B cell (primary cell): ENCODE data around the gene ETFDH. TPM values are rescaled to one million over a fixed set of nuclear protein-coding genes. Genes with fewer than 3 reads are reported as not detected.

Experiments
- ATAC-seq: fragments of 200-7000 bp; cut with Tn5 transposase; one replicate; pipeline ENCODE4 v1.10.0; 2021; ENCODE audit warnings: low read depth, mild to moderate bottlenecking, moderate number of reproducible peaks, moderate library complexity
- CTCF ChIA-PET: fragments of 350-600 bp; sonication (Branson Sonifier 250); formaldehyde crosslinking; loops from one replicate; lab custom pipeline; 2021; ENCODE audit warnings: antibody characterized with exemption, inconsistent platforms; lab: Charles Lee
- POLR2A ChIA-PET: fragments of 350-600 bp; sonication (Branson Sonifier 250); formaldehyde crosslinking; loops from one replicate; lab custom pipeline; 2021; ENCODE audit warnings: antibody characterized with exemption; lab: Charles Lee
- DNase-seq: peaks from one replicate; pipeline ENCODE4 v3.0.0; 2013
- H2AFZ ChIP-seq: 2 replicates; pipeline ENCODE4 v1.6.1; 2012; ENCODE audit warnings: mild to moderate bottlenecking, low read depth, low read length; ENCODE audit not compliant: insufficient read depth, poor library complexity, severe bottlenecking
- H3K27ac ChIP-seq, 2 donors: 1 replicate in 1 of 2; 2 replicates in 1 of 2; pipeline ENCODE4 v1.5.1; 2012 to 2013; ENCODE audit warnings: low read length in 2 of 2, mild to moderate bottlenecking in 2 of 2, moderate library complexity in 1 of 2
- H3K27me3 ChIP-seq, 4 experiments: fragments of 200-600 bp in 1 of 4; sonication (generic) in 1 of 4; replicated peaks in 1 of 4; 1 replicate in 2 of 4; 2 replicates in 2 of 4; pipeline versions ENCODE4 v1.6.1 to v1.7.0; 2013 to 2016; ENCODE audit warnings: low read length in 3 of 4, mild to moderate bottlenecking in 2 of 4, mixed read lengths in 1 of 4, moderate library complexity in 1 of 4; ENCODE audit not compliant: insufficient read depth in 4 of 4, control insufficient read depth in 3 of 4; ENCODE audit errors: control extremely low read depth in 1 of 4
- H3K36me3 ChIP-seq, 2 experiments: replicated peaks in 1 of 2; 1 replicate in 1 of 2; 2 replicates in 1 of 2; pipeline versions ENCODE4 v1.6.1 to v1.7.1; 2013; ENCODE audit warnings: low read length in 1 of 2; ENCODE audit not compliant: insufficient read depth in 2 of 2, control insufficient read depth in 1 of 2; ENCODE audit errors: control extremely low read depth in 1 of 2, extremely low read depth in 1 of 2
- H3K4me1 ChIP-seq, 2 donors: fragments of 200-600 bp in 1 of 2; sonication (generic) in 1 of 2; 1 replicate in 1 of 2; 2 replicates in 1 of 2; pipeline versions ENCODE4 v1.5.1 to v1.6.1; 2013 to 2017; ENCODE audit warnings: low read length in 2 of 2; ENCODE audit not compliant: control insufficient read depth in 2 of 2, insufficient read depth in 2 of 2
- H3K4me2 ChIP-seq: replicated peaks from 2 replicates; pipeline ENCODE3; 2012; ENCODE audit warnings: mild to moderate bottlenecking, low read depth, low read length; ENCODE audit not compliant: poor library complexity, severe bottlenecking
- H3K4me3 ChIP-seq, 5 experiments: fragments of 200-600 bp in 1 of 5; sonication (generic) in 1 of 5; 1 replicate in 3 of 5; 2 replicates in 2 of 5; pipeline versions ENCODE4 v1.5.1 to v1.7.0; 2011 to 2016; ENCODE audit warnings: low read length in 4 of 5, mild to moderate bottlenecking in 4 of 5, low read depth in 2 of 5, control low read depth in 1 of 5, moderate library complexity in 1 of 5; ENCODE audit not compliant: insufficient read depth in 1 of 5; ENCODE audit errors: control extremely low read depth in 1 of 5, extremely low read depth in 1 of 5
- H3K79me2 ChIP-seq: fragments of 200-600 bp; sonication (generic); one replicate; pipeline ENCODE4 v1.6.0; 2016; ENCODE audit warnings: low read length; ENCODE audit not compliant: control insufficient read depth, insufficient read depth
- H3K9ac ChIP-seq: fragments of 200-600 bp; sonication (generic); 2 replicates; pipeline ENCODE4 v1.6.1; 2017; ENCODE audit warnings: mild to moderate bottlenecking, low read length, moderate library complexity
- H3K9me3 ChIP-seq, 3 donors: one replicate each; pipeline versions ENCODE4 v1.6.1 to v1.7.1; 2013; ENCODE audit warnings: low read length in 2 of 3; ENCODE audit not compliant: control insufficient read depth in 2 of 3, insufficient read depth in 1 of 3; ENCODE audit errors: control extremely low read depth in 1 of 3
- H4K20me1 ChIP-seq: 2 replicates; pipeline ENCODE4 v1.6.0; 2012; ENCODE audit warnings: mild to moderate bottlenecking, low read length; ENCODE audit not compliant: insufficient read depth, control insufficient read depth, poor library complexity, severe bottlenecking
- H3K27ac Mint-ChIP-seq: one replicate; pipeline ENCODE4 v1.8.0; 2021; ENCODE audit warnings: mixed read lengths
- H3K27me3 Mint-ChIP-seq: one replicate; pipeline ENCODE4 v1.8.0; 2021; ENCODE audit warnings: mixed read lengths
- H3K4me1 Mint-ChIP-seq: one replicate; pipeline ENCODE4 v1.8.0; 2021; ENCODE audit warnings: mixed read lengths
- H3K4me3 Mint-ChIP-seq: one replicate; pipeline ENCODE4 v1.8.0; 2021; ENCODE audit warnings: mixed read lengths
- H3K9me3 Mint-ChIP-seq: one replicate; pipeline ENCODE4 v1.8.0; 2022; ENCODE audit warnings: mixed read lengths; ENCODE audit not compliant: insufficient read depth
- EZH2 ChIP-seq: IDR thresholded peaks from 2 replicates; pipeline ENCODE4 v1.6.1; 2012; ENCODE audit warnings: borderline replicate concordance, low read depth, mild to moderate bottlenecking, moderate library complexity, low read length; ENCODE audit not compliant: insufficient read depth, poor library complexity, severe bottlenecking
- WGBS: methylation state at CpG from one replicate; pipeline ENCODE4 v1.1.5; 2013; ENCODE audit warnings: missing lambda C conversion rate; ENCODE audit not compliant: insufficient coverage; 5-methylcytosine and 5-hydroxymethylcytosine counted together
- intact Hi-C: fragments of 100-400 bp; cut with micrococcal nuclease; formaldehyde crosslinking; loops from one replicate; pipeline ENCODE4 v1.10.0; 2022
- polyA plus RNA-seq: library from polyadenylated mRNA; depleted of rRNA; stranded (reverse); fragments of >200 nt; gene quantifications from 2 replicates; pipeline ENCODE4 v1.2.3, GENCODE V29; 2012
- total RNA-seq, 2 donors: library from RNA; stranded (reverse); fragments of 120-200 nt in 1 of 2; gene quantifications; 1 replicate in 1 of 2; 2 replicates in 1 of 2; pipeline versions ENCODE4 v1.2.3 to v1.2.4, GENCODE V29; 2013 to 2022
- TF ChIP-seq, protein P1 (sequence below): fragments of 200-600 bp; IDR thresholded peaks from one replicate; pipeline ENCODE4 v1.8.0; 2022; ENCODE audit warnings: antibody characterized with exemption, mild to moderate bottlenecking

The ETFDH gene
- total and polyA plus RNA-seq, 2 donors (not counting 1 experiment from before 2014, with no cell fraction given) = 7.8 to 10.8 TPM

DNA sequence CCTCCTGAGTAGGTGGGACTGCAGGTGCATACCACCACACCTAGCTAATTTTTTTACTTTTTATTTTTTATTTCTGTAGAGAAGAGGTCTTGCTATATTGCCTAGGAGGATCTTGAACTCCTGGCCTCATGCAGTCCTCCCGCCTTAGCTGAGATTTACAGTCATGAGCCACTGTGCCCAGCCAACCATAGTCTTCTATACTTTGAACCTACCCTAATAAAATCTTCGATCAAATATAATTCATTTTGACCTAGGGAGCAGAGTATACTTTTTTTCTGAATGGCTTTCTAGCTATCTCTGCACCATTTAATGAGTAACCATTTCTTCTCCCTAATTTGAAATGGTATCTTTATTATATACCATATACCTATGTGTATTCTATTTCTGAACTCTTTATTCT lies 6.7 kb downstream of the ETFDH start:
- CTCF ChIA-PET = interaction anchor here (1.0 kb wide), 1 partner anchor 12 kb away, joined by 3 read pairs; no protein-coding TSS in a partner anchor
- no peaks in the 10 kb centered on the region for H3K9me3 Mint-ChIP-seq
- peaks cover 1% of the 10 kb centered on the region for H3K4me1 Mint-ChIP-seq
- H3K36me3 ChIP-seq = no peaks in the 10 kb centered on the region
- no peaks in the 10 kb centered on the region for H3K9me3 ChIP-seq
- no peaks in the 10 kb centered on the region for H4K20me1 ChIP-seq
- H3K4me3 Mint-ChIP-seq = no peak overlapping the region
- no peaks in the 10 kb centered on the region for H3K27me3 Mint-ChIP-seq
- no peak overlapping the region for H3K4me2 ChIP-seq
- DNase-seq = no peak
- H3K27me3 ChIP-seq = no peaks in the 10 kb centered on the region
- no peak overlapping the region for H3K27ac Mint-ChIP-seq
- no peaks in the 10 kb centered on the region for H3K4me1 ChIP-seq
- intact Hi-C loops = loop anchor here (10.0 kb wide), 1 partner anchor 396 kb away; no protein-coding TSS in a partner anchor
- WGBS = no CpG with 5 or more reads among the region's 2 CpGs
- H3K27ac ChIP-seq = no peak overlapping the region
- no peak for ATAC-seq
- TF ChIP-seq, protein P1, sequence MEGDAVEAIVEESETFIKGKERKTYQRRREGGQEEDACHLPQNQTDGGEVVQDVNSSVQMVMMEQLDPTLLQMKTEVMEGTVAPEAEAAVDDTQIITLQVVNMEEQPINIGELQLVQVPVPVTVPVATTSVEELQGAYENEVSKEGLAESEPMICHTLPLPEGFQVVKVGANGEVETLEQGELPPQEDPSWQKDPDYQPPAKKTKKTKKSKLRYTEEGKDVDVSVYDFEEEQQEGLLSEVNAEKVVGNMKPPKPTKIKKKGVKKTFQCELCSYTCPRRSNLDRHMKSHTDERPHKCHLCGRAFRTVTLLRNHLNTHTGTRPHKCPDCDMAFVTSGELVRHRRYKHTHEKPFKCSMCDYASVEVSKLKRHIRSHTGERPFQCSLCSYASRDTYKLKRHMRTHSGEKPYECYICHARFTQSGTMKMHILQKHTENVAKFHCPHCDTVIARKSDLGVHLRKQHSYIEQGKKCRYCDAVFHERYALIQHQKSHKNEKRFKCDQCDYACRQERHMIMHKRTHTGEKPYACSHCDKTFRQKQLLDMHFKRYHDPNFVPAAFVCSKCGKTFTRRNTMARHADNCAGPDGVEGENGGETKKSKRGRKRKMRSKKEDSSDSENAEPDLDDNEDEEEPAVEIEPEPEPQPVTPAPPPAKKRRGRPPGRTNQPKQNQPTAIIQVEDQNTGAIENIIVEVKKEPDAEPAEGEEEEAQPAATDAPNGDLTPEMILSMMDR = no peak
- no peak for TF ChIP-seq EZH2
- peaks cover 11% of the 10 kb centered on the region for H3K79me2 ChIP-seq
- POLR2A ChIA-PET = no interaction called here
- H2AFZ ChIP-seq = no peak overlapping the region
- H3K9ac ChIP-seq = no peak overlapping the region
- no peak overlapping the region for H3K4me3 ChIP-seq

DNA sequence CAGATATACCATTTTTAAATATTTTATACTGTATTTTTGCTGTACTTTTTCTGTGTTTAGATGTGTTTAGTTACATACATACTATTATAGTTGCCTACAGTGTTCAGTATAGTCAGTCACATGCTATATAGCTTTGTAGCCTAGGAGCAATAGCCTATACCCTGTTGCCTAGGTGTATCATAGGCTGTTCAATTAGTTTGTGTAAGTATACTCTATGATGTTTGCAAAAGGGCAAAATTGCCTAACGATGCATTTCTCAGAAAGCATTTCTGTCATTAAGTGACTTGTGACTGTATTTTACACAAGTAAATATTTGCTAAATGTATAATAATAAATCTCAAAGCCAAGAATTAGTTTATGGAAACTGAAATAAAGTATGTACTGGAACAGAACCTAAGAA lies 9.5 kb downstream of the ETFDH start:
- H3K36me3 ChIP-seq = peaks cover 1 to 4% of the 10 kb centered on the region in 2 experiments
- no CpG with 5 or more reads among the region's 1 CpG for WGBS
- no peak for DNase-seq
- H3K4me3 ChIP-seq = no peak overlapping the region
- H3K9me3 ChIP-seq = no peaks in the 10 kb centered on the region
- H4K20me1 ChIP-seq = no peaks in the 10 kb centered on the region
- CTCF ChIA-PET = interaction anchor here (1.4 kb wide), 1 partner anchor 15 kb away, joined by 3 read pairs; no protein-coding TSS in a partner anchor
- no peak overlapping the region for H3K27ac ChIP-seq
- H3K4me1 ChIP-seq = no peaks in the 10 kb centered on the region
- Mint-ChIP-seq H3K27ac (no peak overlapping the region), H3K27me3 (no peaks in the 10 kb centered on the region), H3K4me3 (no peak overlapping the region), H3K9me3 (no peaks in the 10 kb centered on the region), H3K4me1 (no peaks in the 10 kb centered on the region)
- no peaks in the 10 kb centered on the region for H3K27me3 ChIP-seq
- TF ChIP-seq, protein P1 = no peak
- TF ChIP-seq EZH2 = no peak
- no peak for ATAC-seq
- POLR2A ChIA-PET = no interaction called here
- H3K9ac ChIP-seq = no peak overlapping the region
- H3K4me2 ChIP-seq = no peak overlapping the region
- H2AFZ ChIP-seq = no peak overlapping the region
- intact Hi-C loops = no loop called here
- H3K79me2 ChIP-seq = peaks cover 4% of the 10 kb centered on the region
